Heart right ventricle (tissue), 16 donors: ENCODE results near the gene ACTL7B. TPM values are rescaled to one million over a fixed set of nuclear protein-coding genes. Genes with fewer than 3 reads are reported as not detected.
"Not testable (repeated sequence)": the region's sequence is repeated elsewhere in the genome, so short reads cannot be mapped to it uniquely, and the experiment has no call there.

ENCODE experiments used
- ATAC-seq, 8 donors: fragments of 200-7000 bp; cut with Tn5 transposase; one replicate each; pipeline ENCODE4 v1.9.1; 2020; ENCODE audit warnings: mild to moderate bottlenecking in 8 of 8, moderate library complexity in 8 of 8, moderate number of reproducible peaks in 1 of 8
- DNase-seq, 2 donors: peaks; one replicate each; pipeline ENCODE4 v3.0.0-alpha.2; 2020
- H3K27ac ChIP-seq, 10 donors: fragments of 200-600 bp; sonication (generic) in 2 of 10; one replicate each; pipeline versions ENCODE4 v1.5.0 to v1.8.0; 2020 to 2022; ENCODE audit warnings: mild to moderate bottlenecking in 3 of 10
- H3K27me3 ChIP-seq, 7 donors: fragments of 200-600 bp; one replicate each; pipeline ENCODE4 v1.8.0; 2021 to 2022; ENCODE audit warnings: mild to moderate bottlenecking in 2 of 7
- H3K36me3 ChIP-seq, 9 donors: fragments of 200-600 bp; sonication (generic) in 1 of 9; one replicate each; pipeline versions ENCODE4 v1.5.0 to v1.8.0; 2020 to 2022; ENCODE audit warnings: mild to moderate bottlenecking in 2 of 9
- H3K4me1 ChIP-seq, 9 donors: fragments of 200-600 bp; sonication (generic) in 1 of 9; one replicate each; pipeline versions ENCODE4 v1.5.0 to v1.8.0; 2020 to 2022; ENCODE audit warnings: mild to moderate bottlenecking in 4 of 9
- H3K4me3 ChIP-seq, 10 donors: fragments of 200-600 bp; sonication (generic) in 2 of 10; one replicate each; pipeline versions ENCODE4 v1.5.0 to v1.8.0; 2020 to 2022; ENCODE audit warnings: mild to moderate bottlenecking in 7 of 10, moderate library complexity in 2 of 10
- H3K9me3 ChIP-seq, 11 donors: fragments of 200-600 bp in 10 of 11; sonication (generic) in 2 of 11; one replicate each; pipeline versions ENCODE4 v1.5.0 to v1.8.0; 2013 to 2022; ENCODE audit warnings: mild to moderate bottlenecking in 2 of 11, control low read depth in 1 of 11, moderate library complexity in 1 of 11
- WGBS, 2 donors: extraction: QIAGEN DNeasy Blood & Tissue Kit; methylation state at CpG; one replicate each; pipeline ENCODE4 v1.1.7; 2013; ENCODE audit warnings: inconsistent platforms in 1 of 2; 5-methylcytosine and 5-hydroxymethylcytosine counted together
- intact Hi-C, 10 donors: fragments of 100-400 bp; cut with DNase I; formaldehyde crosslinking; loops; one replicate each; pipeline versions ENCODE4 v1.11.1 to v1.14.2; 2022
- polyA plus RNA-seq, 2 donors: library from polyadenylated mRNA; stranded (reverse); fragments of 200-250 nt; gene quantifications; one replicate each; pipeline ENCODE4 v1.2.3, GENCODE V29; 2013
- total RNA-seq, 10 donors: library from RNA; stranded (reverse); fragmentation: NEBNext Ultra II Directional in 3 of 10; extraction: Animal tissue kit (Norgen Biotek cat#: 25700) in 3 of 10; gene quantifications; one replicate each; pipeline versions ENCODE4 v1.2.1 to v1.2.4, GENCODE V29; 2021 to 2023
- TF ChIP-seq, protein P1 (sequence below), 9 donors: fragments of 200-600 bp; sonication (generic) in 2 of 9; IDR thresholded peaks; one replicate each; pipeline versions ENCODE4 v1.5.0 to v1.8.0; 2021 to 2022; ENCODE audit warnings: antibody characterized with exemption in 9 of 9, mild to moderate bottlenecking in 5 of 9, moderate library complexity in 1 of 9
- donor health status: Arrhythmogenic right ventricular cardiomyopathy.
- donor health status: ischemic (EF 13 %, LVEDD 7.1; RV severe dilation, severe dysfunction).
- donor health status: healthy with polysubstance abuse.
- donor health status: DM: no; HTN: yes; CAD: no.
- donor health status: DM: no; HTN: no; CAD: no.
- donor health status: ischemic (EF 25% LVEDD 6.9; RV normal size, moderate dysfunction).
- donor health status: ischemic (EF 25% LVEDD 5.7; RV mildly dilated, moderate dysfunction).
- donor health status: healthy.
- donor health status: DM: yes; HTN: yes; CAD: no.
- donor health status: Ischemic cardiomyopathy.
- donor health status: ischemic (EF 35%, LVEDD 5.7; RV mildly dilated, moderate dysfunction).
- donor health status: nonischemic (EF 11% LVEDD 7.7; RV severe dilation, severe dysfunction).
- donor health status: DM: yes; HTN: yes; CAD: no.
- donor health status: PGD.
- donor health status: ischemic (EF 29% LVEDD 5.4; RV normal size, mild dysfunction).
- donor health status: nonischemic (EF 23%, LVEDD 6.1; RV moderate dilation, normal function).

Gene ACTL7B
- total and polyA plus RNA-seq, 12 donors, result not detected

DNA sequence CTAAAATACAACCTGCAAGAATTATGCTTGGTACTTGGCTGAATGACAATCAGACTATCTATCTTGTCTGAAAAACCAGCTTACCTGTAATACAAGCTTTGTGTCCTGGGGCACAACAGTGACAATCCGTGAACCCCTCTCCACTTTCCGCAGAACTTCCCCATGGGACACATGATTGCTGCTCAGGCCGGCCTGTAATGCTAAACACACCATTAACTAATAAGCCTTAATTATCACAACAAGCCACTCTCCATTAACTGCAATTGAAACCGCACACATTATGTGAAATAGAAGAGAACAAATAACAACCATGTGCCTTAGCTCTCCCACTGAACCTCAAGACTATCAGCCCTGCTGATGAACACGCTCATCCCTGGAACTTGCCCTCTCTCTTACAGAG lies 44.4 kb upstream of the ACTL7B start:
- TF ChIP-seq, protein P1, sequence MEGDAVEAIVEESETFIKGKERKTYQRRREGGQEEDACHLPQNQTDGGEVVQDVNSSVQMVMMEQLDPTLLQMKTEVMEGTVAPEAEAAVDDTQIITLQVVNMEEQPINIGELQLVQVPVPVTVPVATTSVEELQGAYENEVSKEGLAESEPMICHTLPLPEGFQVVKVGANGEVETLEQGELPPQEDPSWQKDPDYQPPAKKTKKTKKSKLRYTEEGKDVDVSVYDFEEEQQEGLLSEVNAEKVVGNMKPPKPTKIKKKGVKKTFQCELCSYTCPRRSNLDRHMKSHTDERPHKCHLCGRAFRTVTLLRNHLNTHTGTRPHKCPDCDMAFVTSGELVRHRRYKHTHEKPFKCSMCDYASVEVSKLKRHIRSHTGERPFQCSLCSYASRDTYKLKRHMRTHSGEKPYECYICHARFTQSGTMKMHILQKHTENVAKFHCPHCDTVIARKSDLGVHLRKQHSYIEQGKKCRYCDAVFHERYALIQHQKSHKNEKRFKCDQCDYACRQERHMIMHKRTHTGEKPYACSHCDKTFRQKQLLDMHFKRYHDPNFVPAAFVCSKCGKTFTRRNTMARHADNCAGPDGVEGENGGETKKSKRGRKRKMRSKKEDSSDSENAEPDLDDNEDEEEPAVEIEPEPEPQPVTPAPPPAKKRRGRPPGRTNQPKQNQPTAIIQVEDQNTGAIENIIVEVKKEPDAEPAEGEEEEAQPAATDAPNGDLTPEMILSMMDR (IDR thresholded peaks at IDR 0.05), result no peak
- Histone ChIP-seq H3K27me3 (no peaks in the 10 kb centered on the region), H3K4me1 (no peaks in the 10 kb centered on the region), H3K27ac (no peak overlapping the region), H3K4me3 (no peak overlapping the region), H3K36me3 (peaks cover 0 to 100% (median 67%) of the 10 kb centered on the region in 9 donors), H3K9me3 (no peaks in the 10 kb centered on the region)
- DNase-seq, result no peak
- WGBS, 2 donors, result 94 to 97% methylated on average over 5 of the region's 5 CpGs
- no peak for ATAC-seq
- intact Hi-C loops, result no loop called here

- intact Hi-C loops, ATAC-seq, DNase-seq, H3K4me3 ChIP-seq, H3K4me1 ChIP-seq, H3K9me3 ChIP-seq, H3K27ac ChIP-seq, H3K27me3 ChIP-seq: not testable (repeated sequence)
- H3K36me3 ChIP-seq, result peaks cover 0 to 100% (median 77%) of the 10 kb centered on the region in 9 donors
- WGBS, 2 donors, result 97 to 98% methylated on average over 8 of the region's 8 CpGs
These were observed 43.4 kb upstream of the ACTL7B start for GRCh38 chr9:108899023-108899695.

DNA sequence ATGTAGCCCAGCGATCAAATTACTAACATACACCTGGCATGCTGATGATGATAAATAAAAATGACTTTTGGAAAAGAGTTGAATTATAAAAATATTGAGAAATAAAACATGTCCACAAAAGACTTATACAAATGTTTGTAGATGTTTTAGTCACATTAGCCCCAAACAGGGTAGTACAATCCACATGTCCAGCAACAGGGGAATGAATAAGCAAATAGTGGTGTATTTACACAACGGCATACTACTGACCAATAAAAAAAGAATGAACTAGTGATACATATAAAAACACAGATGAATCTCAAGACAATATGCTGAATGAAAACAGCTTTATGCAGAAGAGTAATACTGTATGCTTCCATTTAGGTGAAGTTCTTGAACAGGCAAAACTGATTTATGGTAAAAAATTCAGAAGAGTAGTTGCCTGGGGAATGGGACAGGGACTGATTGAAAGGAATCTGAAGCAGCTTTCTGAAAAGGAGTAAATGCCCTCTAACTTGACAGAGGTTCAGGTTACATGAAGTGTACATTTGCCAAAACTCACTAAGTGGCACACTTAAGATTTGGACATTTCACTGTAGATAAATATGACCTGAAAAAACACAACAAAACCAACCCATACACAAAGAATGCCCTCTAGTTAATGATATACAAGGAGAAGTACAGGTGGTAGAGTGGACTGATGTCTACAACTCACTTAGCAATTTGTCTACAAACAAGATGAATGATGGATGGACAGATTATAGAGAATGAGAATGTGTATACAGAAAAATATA lies 41.7 kb upstream of the ACTL7B start:
- no peaks in the 10 kb centered on the region for H3K27me3 ChIP-seq
- H3K36me3 ChIP-seq, result peaks cover 0 to 100% (median 88%) of the 10 kb centered on the region in 9 donors
- no peak overlapping the region for H3K4me3 ChIP-seq
- no peaks in the 10 kb centered on the region for H3K4me1 ChIP-seq
- intact Hi-C loops, result no loop called here
- H3K27ac ChIP-seq, result no peak overlapping the region
- H3K9me3 ChIP-seq, result no peaks in the 10 kb centered on the region
- ATAC-seq, result no peak
- DNase-seq, result no peak
- WGBS, 2 donors, result 93 to 100% methylated on average over 2 of the region's 2 CpGs
- TF ChIP-seq, protein P1 (IDR thresholded peaks at IDR 0.05), result no peak

DNA sequence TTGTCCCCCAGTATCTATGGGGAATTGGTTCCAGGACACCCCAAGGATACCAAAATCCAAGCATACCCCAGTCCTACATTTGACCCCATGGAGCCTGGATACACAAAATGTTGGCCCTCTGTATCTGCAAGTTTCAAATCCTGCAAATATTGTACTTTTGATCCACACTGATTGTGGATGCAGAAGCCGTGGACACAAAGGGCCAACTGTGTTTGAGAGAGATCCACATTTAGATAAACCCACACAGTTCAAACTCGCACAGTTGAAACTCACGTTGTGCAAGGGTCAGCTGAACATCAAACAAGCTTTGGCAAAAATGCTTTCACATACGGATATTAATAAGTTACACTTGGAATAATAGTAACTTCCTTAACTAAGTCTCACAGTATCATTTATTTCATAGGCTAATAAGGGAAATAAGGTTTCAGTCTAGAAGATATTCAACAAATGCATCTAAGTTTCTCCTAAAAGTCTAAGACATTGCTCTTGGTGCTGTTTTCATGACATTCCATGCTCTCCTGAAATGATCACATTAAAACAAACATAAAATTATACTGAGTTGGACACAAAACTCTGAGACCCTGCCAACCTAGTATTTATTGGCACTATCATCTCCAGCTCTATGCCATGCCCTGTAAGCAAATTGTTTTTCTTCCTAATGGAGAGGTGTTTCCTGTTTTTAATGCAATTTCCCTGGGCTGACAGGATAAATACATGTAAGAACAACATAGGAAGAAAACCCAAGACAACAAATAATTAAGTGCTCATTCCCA lies 38.6 kb upstream of the ACTL7B start:
- intact Hi-C loops, result no loop called here
- no peaks in the 10 kb centered on the region for H3K9me3 ChIP-seq
- DNase-seq (no peak), ATAC-seq (no peak)
- peaks cover 0 to 13% (median 0%) of the 10 kb centered on the region in 9 donors for H3K4me1 ChIP-seq
- TF ChIP-seq, protein P1 (IDR thresholded peaks at IDR 0.05), result no peak
- no peaks in the 10 kb centered on the region for H3K27me3 ChIP-seq
- H3K36me3 ChIP-seq, result peaks cover 0 to 100% (median 78%) of the 10 kb centered on the region in 9 donors
- no peak overlapping the region for H3K27ac ChIP-seq
- H3K4me3 ChIP-seq, result no peak overlapping the region
- WGBS, 2 donors, result 89 to 94% methylated on average over 4 of the region's 4 CpGs
